RPMI7951 (cell line): Measurements from ENCODE around the gene PGAM2. TPM values are rescaled to one million over a fixed set of nuclear protein-coding genes. Genes with fewer than 3 reads are reported as not detected.

Experiments
- DNase-seq: peaks from one replicate; pipeline ENCODE4 v3.0.0-alpha.2; 2012; ENCODE audit warnings: low read depth
- total RNA-seq: library from RNA; depleted of rRNA; stranded (reverse); fragments of >200 nt; shearing (Covaris generic); gene quantifications from 2 replicates; pipeline ENCODE4 v1.2.3, GENCODE V29; 2014

The PGAM2 gene
- total RNA-seq, 1 experiment from 2014 or later: 0.36 TPM

DNA sequence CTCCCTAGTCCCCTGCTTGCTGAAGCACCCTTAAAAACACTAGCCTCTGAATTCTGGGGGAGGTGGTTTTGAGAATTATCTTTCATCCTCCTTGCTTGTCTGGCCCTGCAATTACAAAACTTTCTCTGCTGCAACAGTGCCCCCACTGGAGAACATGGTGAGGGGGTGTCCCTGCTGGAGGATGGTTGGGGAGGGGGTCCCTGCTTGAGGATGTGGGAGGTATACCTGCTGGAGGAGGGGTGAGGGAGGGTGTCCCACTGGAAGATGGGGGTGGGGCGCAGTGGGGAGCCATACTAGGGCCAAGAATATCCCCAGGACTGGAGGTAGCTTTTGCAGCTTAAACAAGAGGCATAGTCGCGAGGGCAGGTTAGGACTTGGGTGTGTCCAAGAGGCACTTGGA, 20.2 kb upstream of the PGAM2 start:
- no peak for DNase-seq

DNA sequence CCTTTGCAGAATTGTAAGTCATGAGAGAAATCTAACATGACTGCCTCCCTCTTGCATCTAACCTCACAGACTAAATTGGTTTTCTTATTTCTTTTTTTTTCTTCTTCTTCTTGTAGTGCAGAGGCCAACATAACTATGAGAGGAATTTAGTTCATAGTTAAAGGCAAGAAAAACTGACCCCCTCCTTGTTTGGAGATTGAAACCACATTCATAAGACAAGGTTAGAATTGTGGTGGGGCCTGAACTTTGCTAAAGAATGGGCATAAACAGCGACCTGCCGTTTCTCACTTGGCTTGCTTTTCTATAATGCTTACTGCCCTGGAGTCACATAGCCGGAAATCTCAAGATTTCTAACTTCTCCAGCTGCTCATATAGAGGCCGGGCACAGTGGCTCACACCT, 19.3 kb upstream of the PGAM2 start:
- no peak for DNase-seq

DNA sequence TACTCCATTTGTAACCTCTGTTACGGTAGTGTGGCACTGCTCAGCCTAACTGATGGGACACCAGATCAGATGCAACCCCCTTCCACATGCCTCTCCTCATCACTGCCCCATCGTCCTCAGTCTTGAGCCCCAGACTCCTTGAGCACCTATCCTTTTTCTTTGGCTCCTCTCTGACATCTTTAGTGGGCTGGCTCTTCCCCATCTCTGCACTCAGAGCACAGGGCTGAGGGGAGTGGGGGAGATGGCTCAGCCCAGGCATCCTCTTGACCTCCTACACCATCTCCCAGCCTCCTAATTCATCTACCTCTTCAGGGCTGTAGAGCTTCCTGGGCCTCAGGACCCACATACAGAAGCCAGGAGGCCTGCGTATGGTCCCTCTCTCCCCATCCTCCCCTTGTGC, 18.4 kb upstream of the PGAM2 start:
- DNase-seq: no peak

DNA sequence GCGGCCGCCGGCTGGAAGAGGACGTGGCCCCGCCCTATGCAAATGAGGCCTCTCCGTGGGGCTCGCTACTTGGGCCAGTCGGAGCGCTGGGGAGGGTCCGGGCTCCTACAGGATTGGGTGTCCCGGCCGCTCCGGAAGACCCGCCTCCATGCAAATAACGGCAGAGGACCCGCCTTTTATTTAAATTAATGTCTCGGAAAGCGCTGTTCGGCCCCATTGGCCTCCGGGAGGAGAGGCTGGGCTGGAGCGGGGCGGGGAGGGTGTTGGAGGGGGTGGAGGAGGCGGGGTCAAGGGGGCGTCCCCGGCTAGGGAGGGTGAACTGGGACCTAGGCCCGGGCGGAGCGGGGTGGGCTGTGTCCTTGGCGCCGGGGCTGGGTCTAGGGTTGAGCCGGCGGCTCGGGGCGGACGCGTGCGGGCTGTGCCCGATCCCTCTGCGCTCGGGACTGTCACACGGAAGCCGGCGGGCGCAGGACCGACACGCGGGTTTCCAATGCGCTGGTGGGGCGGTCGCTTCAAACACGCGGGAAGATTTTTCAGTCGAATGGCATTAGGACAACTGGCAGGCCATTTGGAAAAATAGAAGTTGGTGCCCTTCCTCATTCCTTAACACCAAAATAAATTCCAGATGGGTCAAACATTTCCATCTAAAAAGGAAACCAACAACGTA, 17.3 kb upstream of the PGAM2 start:
- peak; percentile 100 for DNase-seq

DNA sequence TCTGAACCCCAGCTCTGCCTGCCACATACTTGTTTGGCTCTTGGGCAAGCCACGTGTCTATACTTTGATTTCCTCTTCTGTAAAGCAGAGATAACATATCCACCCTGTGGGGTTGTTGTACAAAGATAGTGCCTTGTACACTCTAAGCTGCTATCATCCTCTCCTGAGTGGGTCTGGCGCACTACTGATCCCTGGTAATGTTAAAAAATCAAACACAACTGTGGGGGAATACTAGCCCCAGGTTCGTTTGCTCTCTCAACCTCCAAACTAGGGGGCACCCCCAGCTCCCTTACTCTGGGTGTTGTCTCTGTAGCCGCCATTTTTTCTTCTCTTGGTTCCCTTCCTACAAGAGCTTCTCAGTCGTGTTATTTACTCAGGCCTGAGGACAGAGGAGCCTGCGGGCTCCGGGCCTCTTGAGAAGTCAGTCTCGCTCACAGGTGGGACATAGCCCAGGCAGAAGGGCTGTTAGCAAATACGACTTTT, 15.9 kb upstream of the PGAM2 start:
- DNase-seq: no peak

DNA sequence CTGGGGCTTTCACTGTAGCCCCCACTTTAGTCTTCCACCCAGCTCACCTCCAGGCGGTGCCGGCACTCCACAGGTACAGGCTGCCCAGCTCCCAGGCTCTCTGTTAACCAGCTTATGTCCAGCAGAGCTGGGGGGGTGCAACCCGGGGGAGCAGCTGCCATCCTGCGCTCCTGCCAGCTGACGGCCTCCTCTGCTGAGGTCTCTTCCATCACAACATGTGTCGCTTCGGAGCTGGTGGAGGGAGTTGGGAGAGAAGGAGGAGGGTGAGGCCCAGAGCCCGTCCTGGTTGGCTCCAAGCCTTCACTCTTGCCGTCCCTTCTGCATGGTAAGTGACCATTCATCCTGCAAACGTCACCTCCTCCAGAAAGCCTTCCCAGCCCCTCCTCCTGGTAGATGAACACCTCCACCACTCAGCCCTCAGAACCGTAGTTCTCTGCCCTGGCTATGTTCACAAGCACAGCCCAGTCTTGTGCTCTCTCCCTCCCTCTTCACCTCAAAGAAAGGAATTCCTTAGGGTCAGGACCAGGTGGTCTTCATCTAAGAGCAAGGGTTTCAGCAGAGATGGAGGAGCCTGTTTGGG, 15.4 kb upstream of the PGAM2 start:
- DNase-seq: no peak

DNA sequence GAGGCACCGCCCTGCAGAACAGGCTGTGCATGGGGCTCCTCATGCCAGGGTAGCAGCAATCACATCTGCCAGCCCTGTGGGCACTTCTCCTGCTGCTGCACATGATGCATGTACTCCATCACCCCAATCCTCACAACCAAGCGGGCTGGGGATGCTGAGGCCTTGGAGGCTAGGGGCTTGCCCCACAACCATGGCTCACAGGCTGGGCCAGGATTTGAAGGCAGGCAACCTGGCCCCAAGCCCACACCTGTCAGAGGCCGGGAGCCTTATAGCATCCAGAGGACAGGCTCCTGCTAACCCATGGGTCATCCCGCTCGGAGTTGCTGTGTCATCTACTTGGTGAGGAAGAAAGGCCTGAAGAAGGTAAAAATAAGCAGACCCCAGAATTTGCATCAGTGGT, 14.8 kb upstream of the PGAM2 start:
- DNase-seq: no peak

DNA sequence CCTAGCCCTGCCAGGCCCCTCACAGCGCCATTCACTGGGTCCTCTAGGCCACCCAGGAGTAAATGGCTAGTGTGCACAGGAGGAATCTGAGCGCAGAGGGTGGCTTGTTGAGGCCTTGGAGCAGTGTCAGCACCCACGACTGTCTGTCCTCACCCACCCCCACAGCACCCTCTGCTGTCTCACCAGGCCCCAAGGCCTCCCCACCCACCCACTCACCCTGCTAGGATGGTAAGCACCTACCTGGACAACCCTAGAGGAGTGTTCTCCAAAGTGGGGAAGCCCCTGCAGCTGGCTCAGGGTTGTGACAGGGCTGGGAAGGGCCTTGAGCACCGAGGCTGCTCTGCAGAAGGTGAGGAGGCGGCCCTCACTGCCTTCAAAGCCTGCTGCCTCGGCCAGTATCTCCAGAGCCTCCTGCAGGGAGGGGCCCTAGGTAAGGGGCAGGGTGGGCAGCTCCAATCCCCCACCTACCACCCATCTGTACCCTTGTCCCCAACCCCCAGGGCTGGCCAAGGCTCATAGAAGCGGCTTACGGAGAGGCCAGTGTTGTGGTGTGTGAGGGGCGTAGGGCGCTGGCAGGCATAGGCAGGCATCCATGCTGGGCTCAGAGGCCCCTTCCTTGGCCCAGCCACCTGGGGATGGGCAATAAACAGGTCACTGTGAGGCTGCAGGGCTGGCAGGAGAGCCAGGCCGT, 14.1 kb upstream of the PGAM2 start:
- no peak for DNase-seq

DNA sequence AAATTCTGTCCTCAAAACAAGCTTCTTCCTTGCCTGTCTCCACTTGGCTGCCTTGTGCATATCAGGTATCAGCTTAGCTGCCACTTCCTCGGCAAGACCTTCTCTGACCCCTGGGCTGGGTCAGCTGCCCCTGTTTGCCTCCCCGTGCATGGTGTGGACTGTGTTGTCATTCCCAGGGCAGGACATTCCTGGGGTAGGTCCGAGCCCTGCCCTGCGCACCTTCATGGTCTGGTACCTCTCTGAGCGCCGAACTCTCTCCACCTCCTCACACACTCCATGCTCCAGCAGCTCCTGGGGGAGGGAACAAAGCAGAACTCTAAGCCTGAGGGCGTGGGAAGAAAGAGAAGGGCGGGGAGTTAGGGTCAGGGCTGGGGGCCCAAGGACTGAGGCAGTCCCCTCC, 13.2 kb upstream of the PGAM2 start:
- DNase-seq: no peak

DNA sequence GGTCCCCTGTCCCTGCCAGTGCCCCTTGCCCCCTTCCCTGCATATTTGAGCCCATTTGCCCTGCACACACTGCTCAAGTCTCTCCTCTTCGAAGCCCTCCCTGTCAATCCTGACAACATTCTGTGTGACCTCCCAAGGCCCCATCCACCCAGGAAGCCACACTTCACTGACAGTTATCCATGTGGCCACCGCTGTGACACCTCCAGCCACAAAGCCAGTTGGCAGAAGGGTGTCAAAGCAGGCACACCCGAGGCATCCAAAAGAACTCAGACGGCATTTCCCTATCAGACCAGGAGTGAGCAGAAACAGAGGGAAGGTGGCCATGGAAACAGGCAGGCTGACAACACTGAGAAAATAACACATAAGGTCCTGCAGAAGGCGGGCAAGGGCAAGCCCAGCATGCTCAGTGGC, 12.3 kb upstream of the PGAM2 start:
- DNase-seq: no peak

DNA sequence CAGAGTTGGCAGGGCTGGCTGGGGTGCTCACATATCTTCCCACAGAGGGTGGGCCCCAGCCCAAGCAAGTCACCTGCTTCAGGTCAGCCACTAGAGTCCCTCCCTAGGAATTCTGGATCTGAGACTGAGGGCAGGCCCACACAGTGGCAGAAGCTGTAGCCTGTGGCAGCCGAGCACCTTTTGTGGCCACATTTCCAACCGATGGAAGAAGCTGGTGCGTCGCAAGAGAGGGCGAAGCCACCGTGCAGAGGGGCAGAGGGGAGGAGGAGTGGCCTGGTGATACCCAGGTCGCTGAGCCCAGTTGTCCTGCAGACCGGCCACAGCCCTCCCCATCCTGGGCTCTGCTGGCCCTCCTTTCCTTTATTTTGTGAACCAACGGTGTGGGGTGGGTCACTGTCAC, 11.7 kb upstream of the PGAM2 start:
- DNase-seq: no peak

DNA sequence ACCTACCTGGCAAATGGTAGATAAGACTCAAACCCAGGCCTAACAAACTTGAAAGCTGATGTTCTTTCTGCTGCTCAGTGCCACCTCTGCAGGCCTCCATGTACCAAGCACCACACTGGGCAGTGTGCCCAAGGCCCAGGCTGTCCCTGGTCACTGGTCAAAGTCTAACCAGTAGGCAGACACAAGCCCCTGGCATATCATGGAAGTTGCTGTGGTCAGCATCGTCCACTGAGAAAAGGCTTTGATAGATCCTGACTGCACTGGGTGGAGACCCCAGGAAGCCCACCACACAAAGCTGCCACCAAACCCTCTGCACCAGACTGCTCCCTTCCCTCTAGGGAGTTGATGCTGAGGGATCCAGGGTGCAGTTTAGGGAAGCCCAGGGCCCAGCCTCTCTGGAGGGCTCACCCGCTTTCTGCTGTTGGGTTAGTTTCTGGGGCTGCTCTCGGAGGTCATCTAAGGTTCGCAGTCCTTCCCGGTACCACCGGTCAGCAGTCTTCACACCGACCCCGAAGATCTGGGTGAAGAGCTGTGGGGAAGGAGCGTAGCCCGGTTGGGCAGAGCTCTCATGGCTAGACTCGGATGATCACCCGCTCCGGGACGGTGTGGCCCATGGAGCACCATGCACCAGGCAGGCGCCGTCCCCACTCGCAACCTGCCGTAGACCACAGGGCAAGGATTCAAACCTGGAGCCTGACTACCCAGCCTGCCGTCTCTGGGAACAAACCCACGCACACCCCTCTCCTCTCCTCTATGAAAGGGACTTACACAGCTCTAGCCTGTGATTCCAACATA, 10.9 kb upstream of the PGAM2 start:
- DNase-seq: no peak

DNA sequence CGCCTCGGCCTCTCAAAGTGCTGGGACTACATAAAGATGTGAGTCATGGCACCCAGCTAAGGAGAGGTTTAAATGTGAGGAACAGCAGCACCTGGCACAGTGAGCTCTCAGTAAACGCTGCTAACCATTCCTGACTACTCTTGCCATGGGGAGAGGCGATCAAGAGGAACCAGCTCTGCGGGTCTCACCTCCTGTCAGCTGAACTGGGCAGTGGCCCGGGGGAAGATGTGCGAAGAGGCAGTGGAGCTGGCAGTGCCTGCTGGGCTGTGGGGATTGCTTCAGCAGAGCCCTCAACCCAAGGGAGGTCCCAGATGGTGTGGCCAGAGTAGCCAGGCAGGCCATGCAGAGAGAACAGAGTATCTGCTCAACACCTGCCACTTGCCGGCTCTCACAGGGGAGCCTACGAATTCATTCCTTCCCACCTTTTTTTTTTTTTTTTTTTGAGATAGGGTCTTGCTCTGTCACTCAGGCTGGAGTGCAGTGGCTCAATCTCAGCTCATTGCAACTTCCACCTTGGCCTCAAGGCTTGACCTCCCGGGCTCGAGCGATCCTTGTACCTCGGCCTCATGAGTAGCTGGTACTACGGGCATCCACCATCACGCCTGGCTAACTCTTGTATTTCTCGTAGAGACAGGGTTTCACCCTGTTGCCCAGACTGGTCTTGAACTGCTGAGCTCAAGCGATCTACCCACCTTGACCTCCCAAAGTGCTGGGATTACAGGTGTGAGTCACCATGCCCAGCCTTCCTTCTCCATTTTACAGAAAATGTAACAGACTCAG, 10.1 kb upstream of the PGAM2 start:
- no peak for DNase-seq

DNA sequence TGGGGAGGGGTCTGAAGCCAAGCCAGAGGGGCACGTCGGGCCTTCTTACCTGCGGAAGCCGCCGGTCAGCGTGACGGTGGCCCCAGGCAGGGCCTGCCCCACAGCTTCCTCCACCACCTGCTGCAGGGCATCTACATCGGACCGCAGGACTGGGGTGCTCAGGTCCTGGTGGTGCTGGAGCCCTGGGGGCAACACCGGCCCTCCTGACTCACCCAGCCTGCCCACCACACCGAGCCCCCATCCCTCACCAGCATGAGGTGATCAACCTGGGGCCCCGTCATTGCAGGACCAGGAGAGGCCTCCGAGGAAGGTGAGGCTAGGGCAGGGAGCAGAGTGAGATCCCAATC, 9.0 kb upstream of the PGAM2 start:
- DNase-seq: no peak

DNA sequence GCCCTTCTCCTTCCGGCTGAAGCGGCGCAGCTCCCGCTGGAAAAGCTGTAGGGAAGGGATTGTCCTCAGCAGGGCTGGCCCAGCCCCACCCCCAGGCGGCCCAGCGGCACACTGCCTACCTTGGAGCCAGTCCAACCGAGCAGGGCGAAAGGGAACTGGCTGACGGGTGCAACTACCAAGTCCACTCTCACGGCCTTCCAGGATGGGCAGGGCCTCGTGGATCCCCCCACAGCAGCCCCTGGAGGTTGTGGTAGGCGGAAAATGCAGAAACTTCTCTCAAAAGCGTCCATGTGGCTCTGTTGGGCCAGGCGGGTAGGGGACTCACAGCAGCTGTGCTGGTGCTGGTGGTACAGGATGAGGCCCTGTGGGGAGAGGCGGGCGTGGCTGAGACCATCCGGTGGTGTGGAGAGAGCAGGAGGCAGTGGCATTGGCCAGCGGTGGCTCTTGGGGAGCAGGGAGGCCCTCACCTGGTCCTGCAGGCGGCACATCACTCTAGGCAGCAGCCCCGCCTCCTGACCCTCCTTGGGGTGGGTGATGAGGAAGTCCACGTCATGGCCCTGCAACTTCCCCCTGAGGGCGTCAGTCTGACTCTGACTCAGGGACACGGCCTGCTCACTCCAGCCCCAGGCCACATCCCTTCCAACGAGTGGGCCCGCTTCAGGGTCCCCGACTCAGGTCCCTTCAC, 8.4 kb upstream of the PGAM2 start:
- peak; percentile 63 for DNase-seq

DNA sequence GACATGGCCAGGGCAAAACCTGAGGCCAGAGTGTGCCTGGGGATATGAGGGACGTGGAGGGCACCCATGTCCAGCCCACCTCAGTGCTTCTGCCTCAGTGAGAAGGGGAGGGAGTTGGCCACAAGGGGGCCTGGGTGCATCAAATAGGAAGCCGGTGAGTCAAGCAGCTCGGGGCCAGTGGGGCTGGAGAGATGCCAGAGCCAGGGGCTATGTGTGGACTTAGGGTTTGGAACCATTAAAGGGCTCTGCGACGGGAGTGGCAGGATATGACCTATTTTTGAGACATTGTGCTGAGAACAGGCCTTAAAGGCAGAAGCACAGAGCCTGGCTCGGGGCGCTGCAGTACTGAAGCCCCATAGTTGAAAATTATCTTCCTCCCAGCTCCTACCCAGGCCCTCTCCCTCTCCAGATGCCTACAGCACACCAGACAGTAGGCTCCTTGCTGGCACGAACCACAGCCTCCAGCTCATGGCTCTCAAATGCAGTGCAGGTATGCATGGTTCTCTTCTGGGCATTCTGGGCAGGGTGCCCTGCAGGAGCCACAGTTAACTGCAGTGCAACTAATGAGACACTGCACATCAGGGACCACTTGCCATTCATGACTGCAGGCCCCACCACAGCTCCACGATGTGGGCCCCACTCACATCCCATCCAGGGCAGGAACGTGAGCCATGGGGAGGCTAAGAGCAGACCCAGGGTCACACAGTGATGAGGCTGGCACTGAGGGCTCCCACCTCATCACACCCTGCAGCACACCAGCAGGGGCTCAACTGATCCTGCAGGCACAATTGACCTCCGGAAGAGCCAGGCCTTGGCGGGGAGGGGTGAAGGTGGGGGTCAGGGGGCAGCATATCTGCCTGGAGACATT, 7.2 kb upstream of the PGAM2 start:
- DNase-seq: peak; percentile 98

DNA sequence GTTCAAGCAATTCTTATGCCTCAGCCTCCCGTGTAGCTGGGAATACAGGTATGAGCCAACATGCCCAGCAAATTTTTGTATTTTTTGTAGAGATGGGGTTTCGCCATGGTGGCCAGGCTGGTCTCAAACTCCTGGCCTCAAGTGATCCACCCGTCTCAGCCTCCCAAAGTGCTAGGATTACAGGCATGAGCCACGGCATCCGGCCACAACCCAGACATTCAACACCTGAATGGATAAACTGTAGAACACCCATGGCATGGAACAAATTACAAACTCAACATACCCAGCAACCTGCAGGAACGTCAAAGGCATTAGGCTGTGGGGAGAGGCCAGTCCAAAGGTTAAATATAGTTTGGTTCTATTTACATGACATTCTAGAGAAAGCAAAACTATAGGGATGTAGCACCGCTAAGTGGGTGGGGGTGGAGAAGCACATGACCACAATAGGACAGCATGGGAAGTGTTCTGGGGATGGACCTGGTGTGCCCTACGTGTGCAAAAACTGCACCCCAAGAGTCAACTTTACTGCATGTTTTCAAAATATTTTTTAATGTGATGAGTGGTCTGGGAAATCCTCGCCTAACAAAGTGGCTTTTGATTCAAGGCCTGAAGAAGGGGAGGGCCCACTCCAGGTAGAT, 6.5 kb upstream of the PGAM2 start:
- DNase-seq: no peak

DNA sequence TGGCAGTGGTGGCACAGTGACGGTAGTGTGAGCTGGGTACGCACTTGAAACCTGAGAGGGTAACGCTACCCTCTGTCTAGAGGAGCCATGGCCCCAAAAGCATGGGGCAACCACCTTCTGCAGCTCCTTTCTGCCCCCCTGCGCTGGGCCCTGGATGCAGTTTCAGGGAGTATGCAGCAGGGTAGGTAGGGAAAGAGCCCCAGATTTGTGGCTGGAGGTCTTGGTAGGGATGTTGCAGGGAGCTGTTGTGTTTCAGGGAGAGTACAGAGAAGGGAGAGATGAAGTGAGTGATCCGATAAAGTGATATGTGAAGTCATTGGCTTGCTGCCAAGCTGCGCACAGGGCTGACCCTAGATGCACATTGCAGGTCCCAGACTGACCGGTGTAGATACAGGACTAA, 2.7 kb upstream of the PGAM2 start:
- peak; percentile 53 for DNase-seq

DNA sequence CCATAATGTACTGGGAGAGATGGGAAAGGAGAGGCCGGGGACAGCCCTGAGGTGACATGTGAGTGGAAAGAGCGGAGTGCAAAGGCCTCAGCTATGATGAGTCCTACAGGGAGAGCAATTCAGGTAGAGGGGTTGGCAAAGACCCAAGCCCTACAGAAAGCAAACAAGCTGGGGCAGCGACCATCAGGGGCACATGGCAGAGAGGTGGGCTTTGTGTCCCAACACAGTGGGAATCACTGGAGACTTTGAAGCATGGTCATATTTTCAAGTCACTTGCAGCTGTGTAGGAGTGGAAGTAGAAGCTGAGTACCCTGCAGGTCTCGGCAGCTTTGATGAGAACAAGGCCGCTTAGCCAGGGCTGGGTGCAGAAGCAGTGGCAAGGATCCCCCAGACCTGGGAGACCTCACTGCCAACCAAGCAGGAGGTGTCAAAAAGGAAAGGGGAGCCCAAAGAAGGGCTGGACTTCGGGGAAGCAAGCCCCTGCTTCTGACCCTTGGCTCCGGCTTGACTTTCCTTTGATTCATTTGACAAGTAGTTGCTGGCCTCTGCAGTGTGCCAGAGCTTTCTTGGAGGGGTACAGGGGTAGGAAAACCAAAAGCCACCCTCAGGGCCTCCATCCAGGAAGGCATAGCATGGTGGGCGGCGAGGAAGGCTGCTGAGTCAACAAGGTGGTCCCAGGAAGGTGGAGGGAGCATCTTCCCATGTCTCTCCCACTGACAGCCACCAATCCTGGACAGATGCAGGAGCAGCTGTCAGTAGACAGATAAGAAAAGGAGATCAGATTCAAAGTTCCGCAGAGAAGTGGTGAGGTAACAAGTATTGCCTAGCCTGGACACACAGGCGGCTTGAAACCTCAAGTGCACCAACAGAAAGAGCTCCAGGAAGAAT, 1.9 kb upstream of the PGAM2 start:
- DNase-seq: no peak
